Neutrophil (primary cell): Measurements from ENCODE around the gene SPATS2L.

Experiments used
- H3K27ac ChIP-seq: fragments of 200-600 bp; sonication (generic); 2 replicates; pipeline ENCODE4 v1.5.1; 2016; ENCODE audit warnings: mild to moderate bottlenecking, moderate library complexity
- H3K27me3 ChIP-seq: fragments of 200-600 bp; sonication (generic); 2 replicates; pipeline ENCODE4 v1.6.0; 2016; ENCODE audit warnings: mild to moderate bottlenecking
- H3K36me3 ChIP-seq: fragments of 200-600 bp; sonication (generic); 2 replicates; pipeline ENCODE4 v1.5.1; 2017
- H3K4me1 ChIP-seq, 2 experiments: fragments of 200-600 bp in 1 of 2; sonication (generic) in 1 of 2; 1 replicate in 1 of 2; 2 replicates in 1 of 2; pipeline versions ENCODE4 v1.5.1 to v1.6.1; 2013 to 2016; ENCODE audit warnings: low read depth in 1 of 2, low read length in 1 of 2, mild to moderate bottlenecking in 1 of 2, moderate library complexity in 1 of 2; ENCODE audit not compliant: control insufficient read depth in 1 of 2, insufficient read depth in 1 of 2
- H3K4me3 ChIP-seq, 2 experiments: fragments of 200-600 bp in 1 of 2; sonication (generic) in 1 of 2; 1 replicate in 1 of 2; 2 replicates in 1 of 2; pipeline ENCODE4 v1.5.1; 2013 to 2016; ENCODE audit warnings: low read depth in 1 of 2, low read length in 1 of 2, mild to moderate bottlenecking in 1 of 2, moderate library complexity in 1 of 2
- H3K9me3 ChIP-seq: fragments of 200-600 bp; sonication (generic); 2 replicates; pipeline ENCODE4 v1.5.1; 2016
- CTCF ChIP-seq: fragments of 200-600 bp; sonication (generic); IDR thresholded peaks from 2 replicates; pipeline ENCODE4 v1.5.1; 2016; ENCODE audit warnings: antibody characterized with exemption

Gene SPATS2L

GRCh38 chr2:200419325-200419724 is 112.8 kb downstream of the SPATS2L start:
- Histone ChIP-seq H3K36me3 (no peaks in the 10 kb centered on the region), H3K27me3 (no peaks in the 10 kb centered on the region), H3K4me1 (no peaks in the 10 kb centered on the region), H3K9me3 (no peaks in the 10 kb centered on the region), H3K4me3 (no peak overlapping the region), H3K27ac (no peak overlapping the region)
- no peak for TF ChIP-seq CTCF

- no peak for TF ChIP-seq CTCF
- H3K27ac ChIP-seq: no peak overlapping the region
- no peak overlapping the region for H3K4me3 ChIP-seq
- no peaks in the 10 kb centered on the region for H3K4me1 ChIP-seq
- H3K27me3 ChIP-seq: no peaks in the 10 kb centered on the region
- H3K36me3 ChIP-seq: no peaks in the 10 kb centered on the region
- H3K9me3 ChIP-seq: no peaks in the 10 kb centered on the region
These were observed 114.8 kb downstream of the SPATS2L start for GRCh38 chr2:200421270-200421669.

GRCh38 chr2:200422071-200422470 is 115.6 kb downstream of the SPATS2L start:
- no peak for TF ChIP-seq CTCF
- Histone ChIP-seq H3K9me3 (no peaks in the 10 kb centered on the region), H3K4me1 (no peaks in the 10 kb centered on the region), H3K27me3 (no peaks in the 10 kb centered on the region), H3K36me3 (no peaks in the 10 kb centered on the region), H3K27ac (no peak overlapping the region), H3K4me3 (no peak overlapping the region)

GRCh38 chr2:200422532-200423261 is 116.2 kb downstream of the SPATS2L start:
- Histone ChIP-seq H3K36me3 (no peaks in the 10 kb centered on the region), H3K9me3 (no peaks in the 10 kb centered on the region), H3K4me1 (no peaks in the 10 kb centered on the region), H3K27me3 (no peaks in the 10 kb centered on the region), H3K4me3 (no peak overlapping the region), H3K27ac (no peak overlapping the region)
- no peak for TF ChIP-seq CTCF

- Histone ChIP-seq H3K9me3 (no peaks in the 10 kb centered on the region), H3K4me3 (no peak overlapping the region), H3K4me1 (no peaks in the 10 kb centered on the region), H3K27me3 (no peaks in the 10 kb centered on the region), H3K27ac (no peak overlapping the region), H3K36me3 (no peaks in the 10 kb centered on the region)
- TF ChIP-seq CTCF: no peak
These were observed 117.0 kb downstream of the SPATS2L start for GRCh38 chr2:200423541-200423940.
